Cardiac muscle cell (in vitro differentiated cells and primary cell): ENCODE measurements around the gene RBM18. TPM values are rescaled to one million over a fixed set of nuclear protein-coding genes. Genes with fewer than 3 reads are reported as not detected.

ENCODE experiments used
- DNase-seq, 2 donors: peaks; one replicate each; pipeline versions ENCODE4 v3.0.0 to v3.0.0-alpha.2; 2010 to 2017; ENCODE audit warnings: low read depth in 1 of 2, low spot score in 1 of 2
- H3K27ac ChIP-seq: fragments of 200-600 bp; sonication (generic); 2 replicates; pipeline ENCODE4 v1.5.1; 2016
- H3K27me3 ChIP-seq: fragments of 200-600 bp; sonication (generic); 2 replicates; pipeline ENCODE4 v1.6.0; 2016; ENCODE audit warnings: control low read depth
- H3K36me3 ChIP-seq: fragments of 200-600 bp; sonication (generic); 2 replicates; pipeline ENCODE4 v1.5.1; 2016; ENCODE audit warnings: control low read depth
- H3K4me1 ChIP-seq: fragments of 200-600 bp; sonication (generic); 2 replicates; pipeline ENCODE4 v1.8.1; 2017; ENCODE audit warnings: low read depth, mild to moderate bottlenecking, mixed run types
- H3K4me3 ChIP-seq: fragments of 200-600 bp; sonication (generic); 2 replicates; pipeline ENCODE4 v1.5.1; 2016; ENCODE audit warnings: mild to moderate bottlenecking
- H3K9me3 ChIP-seq: fragments of 200-600 bp; sonication (generic); 2 replicates; pipeline ENCODE4 v1.5.1; 2017; ENCODE audit warnings: low read depth, mild to moderate bottlenecking, control low read depth
- polyA plus RNA-seq: library from polyadenylated mRNA; unstranded; fragments of >200 nt; fragmentation: Nextera tagmentation; extraction: Ambion mirVana; gene quantifications from 2 replicates; pipeline ENCODE4 v1.2.1, GENCODE V29; 2016
- total RNA-seq: library from RNA; depleted of rRNA; stranded (reverse); fragments of >200 nt; gene quantifications from 2 replicates; pipeline ENCODE4 v1.2.3, GENCODE V29; 2016
- TF ChIP-seq, protein P1 (sequence below): IDR thresholded peaks from 2 replicates; pipeline ENCODE4 v1.5.1; 2012; ENCODE audit warnings: low read depth, mild to moderate bottlenecking, low read length

RBM18 gene
- total and polyA plus RNA-seq, 2 experiments from 2014 or later, result 5.4 to 16.7 TPM

DNA sequence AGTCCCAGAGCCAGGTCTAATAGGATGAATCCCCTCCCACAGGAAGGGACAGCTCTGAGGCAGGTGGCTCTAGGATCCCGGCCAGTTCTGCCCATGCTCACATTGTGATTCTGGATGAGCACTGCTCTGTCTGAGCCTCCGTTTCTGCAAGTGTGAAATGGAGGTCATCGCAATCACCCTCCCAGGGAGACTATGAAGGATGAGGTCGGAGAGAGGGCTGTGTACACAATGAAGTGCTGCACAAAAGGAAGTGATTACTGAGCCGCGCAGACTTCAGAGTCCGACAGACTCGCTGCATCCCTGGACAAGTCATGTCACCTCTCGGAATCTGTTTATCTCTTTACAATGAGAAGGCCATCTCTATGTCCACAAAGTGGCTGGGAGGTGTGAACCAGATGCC is 57.5 kb downstream of the RBM18 start:
- H3K27ac ChIP-seq, result no peak overlapping the region
- no peak for DNase-seq
- no peaks in the 10 kb centered on the region for H3K36me3 ChIP-seq
- H3K9me3 ChIP-seq, result no peaks in the 10 kb centered on the region
- H3K4me3 ChIP-seq, result no peak overlapping the region
- TF ChIP-seq, protein P1, sequence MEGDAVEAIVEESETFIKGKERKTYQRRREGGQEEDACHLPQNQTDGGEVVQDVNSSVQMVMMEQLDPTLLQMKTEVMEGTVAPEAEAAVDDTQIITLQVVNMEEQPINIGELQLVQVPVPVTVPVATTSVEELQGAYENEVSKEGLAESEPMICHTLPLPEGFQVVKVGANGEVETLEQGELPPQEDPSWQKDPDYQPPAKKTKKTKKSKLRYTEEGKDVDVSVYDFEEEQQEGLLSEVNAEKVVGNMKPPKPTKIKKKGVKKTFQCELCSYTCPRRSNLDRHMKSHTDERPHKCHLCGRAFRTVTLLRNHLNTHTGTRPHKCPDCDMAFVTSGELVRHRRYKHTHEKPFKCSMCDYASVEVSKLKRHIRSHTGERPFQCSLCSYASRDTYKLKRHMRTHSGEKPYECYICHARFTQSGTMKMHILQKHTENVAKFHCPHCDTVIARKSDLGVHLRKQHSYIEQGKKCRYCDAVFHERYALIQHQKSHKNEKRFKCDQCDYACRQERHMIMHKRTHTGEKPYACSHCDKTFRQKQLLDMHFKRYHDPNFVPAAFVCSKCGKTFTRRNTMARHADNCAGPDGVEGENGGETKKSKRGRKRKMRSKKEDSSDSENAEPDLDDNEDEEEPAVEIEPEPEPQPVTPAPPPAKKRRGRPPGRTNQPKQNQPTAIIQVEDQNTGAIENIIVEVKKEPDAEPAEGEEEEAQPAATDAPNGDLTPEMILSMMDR, result no peak
- H3K27me3 ChIP-seq, result peaks cover 35% of the 10 kb centered on the region
- H3K4me1 ChIP-seq, result no peaks in the 10 kb centered on the region

DNA sequence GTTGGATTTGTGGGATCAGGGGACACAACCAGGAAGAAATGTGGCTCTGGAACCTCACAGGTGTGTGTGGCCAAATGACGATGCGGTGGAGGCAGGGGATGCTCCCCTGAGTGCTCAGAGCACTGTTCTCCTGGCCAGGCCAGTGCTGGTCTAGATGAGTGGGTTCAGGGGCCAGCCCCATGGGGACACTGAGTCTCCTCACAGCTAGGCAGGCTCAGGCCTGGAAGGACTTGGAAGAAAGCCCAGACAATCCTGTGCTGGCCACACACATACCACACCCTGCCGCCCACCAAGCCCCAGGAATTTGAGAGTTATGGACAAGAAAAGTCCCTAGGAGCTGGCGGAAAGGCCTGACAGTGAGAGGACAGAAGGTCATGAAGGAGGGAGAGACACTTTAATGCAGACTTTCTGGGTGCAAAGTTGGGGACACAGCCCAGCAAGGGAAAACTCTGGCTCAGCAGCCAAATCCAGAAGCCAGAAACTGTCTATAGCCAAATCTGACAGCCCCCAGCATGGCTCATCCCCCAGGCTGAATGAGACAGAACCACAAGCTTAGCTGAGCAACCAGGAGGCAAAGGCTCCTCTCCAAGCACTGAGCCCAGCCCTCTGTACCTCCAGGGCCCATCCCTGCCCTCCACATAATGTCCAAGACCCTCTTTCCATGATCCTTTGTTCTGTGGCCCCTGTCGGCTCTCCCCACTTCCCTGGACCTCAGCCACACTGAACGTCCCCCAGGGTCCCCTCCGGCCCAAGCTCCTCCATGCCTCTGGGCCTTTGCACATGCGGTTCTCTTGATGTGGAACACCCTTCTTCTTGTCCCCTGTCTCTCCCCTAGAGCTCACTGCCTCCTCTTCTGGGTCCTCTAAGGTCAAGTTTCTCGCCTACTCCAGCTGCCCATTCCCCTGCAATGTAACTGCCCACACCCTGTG is 58.3 kb downstream of the RBM18 start:
- TF ChIP-seq, protein P1, result no peak
- H3K27ac ChIP-seq, result no peak overlapping the region
- DNase-seq, result peak in 1 of 2 donors; percentile 81
- H3K4me1 ChIP-seq, result no peaks in the 10 kb centered on the region
- no peak overlapping the region for H3K4me3 ChIP-seq
- H3K36me3 ChIP-seq, result no peaks in the 10 kb centered on the region
- H3K27me3 ChIP-seq, result peaks cover 27% of the 10 kb centered on the region
- no peaks in the 10 kb centered on the region for H3K9me3 ChIP-seq

DNA sequence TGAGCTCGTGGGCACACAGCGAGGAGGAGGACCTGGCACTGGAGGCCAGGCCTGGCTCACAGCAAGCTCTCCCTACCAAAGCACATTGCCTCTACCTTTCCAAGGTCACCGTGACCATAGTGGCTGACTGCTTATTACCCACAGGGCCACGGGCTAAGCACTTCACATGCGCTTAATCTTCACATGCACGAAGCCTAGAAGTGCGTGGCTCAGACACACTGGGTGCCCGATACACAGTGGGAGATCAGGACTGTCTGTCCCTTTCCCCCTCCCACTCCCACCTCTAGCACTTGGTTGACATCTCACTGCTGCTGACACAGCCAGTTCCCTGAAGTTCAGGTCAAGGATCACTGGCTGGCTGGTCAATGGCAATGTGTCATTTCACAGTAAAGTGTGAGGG is 59.5 kb downstream of the RBM18 start:
- H3K27me3 ChIP-seq, result peaks cover 15% of the 10 kb centered on the region
- H3K4me3 ChIP-seq, result no peak overlapping the region
- TF ChIP-seq, protein P1, result no peak
- no peak overlapping the region for H3K27ac ChIP-seq
- H3K9me3 ChIP-seq, result no peaks in the 10 kb centered on the region
- no peaks in the 10 kb centered on the region for H3K36me3 ChIP-seq
- DNase-seq, result no peak
- no peaks in the 10 kb centered on the region for H3K4me1 ChIP-seq

DNA sequence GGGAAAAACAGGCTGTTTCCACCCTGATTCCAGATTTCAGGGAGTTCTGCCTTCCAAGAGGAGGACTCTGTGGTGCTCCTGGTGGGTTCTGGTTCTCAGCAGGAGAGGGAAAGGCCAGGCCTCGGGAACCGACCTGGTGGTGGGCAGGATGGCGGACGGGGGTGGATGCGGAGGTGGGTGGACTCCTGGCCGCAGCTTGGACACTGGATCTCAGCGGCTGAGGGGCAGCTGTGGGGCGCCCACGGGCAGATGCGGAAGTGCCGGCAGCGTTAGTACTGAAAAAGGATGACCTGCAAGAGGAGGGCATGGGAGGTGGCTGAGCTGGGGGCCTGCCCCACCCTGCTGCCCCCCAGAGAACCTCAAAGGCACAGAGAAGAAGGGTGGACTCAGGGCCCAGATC is 60.1 kb downstream of the RBM18 start:
- H3K27ac ChIP-seq, result no peak overlapping the region
- H3K4me1 ChIP-seq, result no peaks in the 10 kb centered on the region
- no peak overlapping the region for H3K4me3 ChIP-seq
- no peak for DNase-seq
- TF ChIP-seq, protein P1, result no peak
- H3K9me3 ChIP-seq, result no peaks in the 10 kb centered on the region
- no peaks in the 10 kb centered on the region for H3K36me3 ChIP-seq
- peaks cover 12% of the 10 kb centered on the region for H3K27me3 ChIP-seq

DNA sequence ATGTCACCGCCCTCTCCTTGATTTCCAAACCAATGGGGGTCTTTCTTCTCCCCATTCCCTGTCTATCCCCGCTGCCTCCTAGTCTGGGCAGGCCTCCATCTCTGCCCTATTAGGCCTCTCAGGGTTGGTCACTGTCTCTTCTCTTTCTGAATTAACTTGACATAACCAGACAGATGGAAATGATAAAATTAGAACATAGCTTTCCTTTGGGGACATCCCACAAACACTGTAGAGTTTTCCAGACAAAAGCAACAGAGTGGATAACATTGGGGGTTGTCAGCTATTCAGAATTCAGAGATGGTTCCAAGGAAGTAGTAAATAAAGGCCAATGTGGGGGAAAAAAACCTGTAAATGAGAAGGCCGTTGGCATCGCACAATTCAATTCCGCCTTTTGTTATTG is 60.6 kb downstream of the RBM18 start:
- H3K27ac ChIP-seq, result no peak overlapping the region
- no peak for DNase-seq
- no peaks in the 10 kb centered on the region for H3K36me3 ChIP-seq
- H3K4me1 ChIP-seq, result no peaks in the 10 kb centered on the region
- no peaks in the 10 kb centered on the region for H3K9me3 ChIP-seq
- H3K27me3 ChIP-seq, result peaks cover 10% of the 10 kb centered on the region
- TF ChIP-seq, protein P1, result no peak
- no peak overlapping the region for H3K4me3 ChIP-seq
